T-helper 9 cell (primary cell): ENCODE data around the gene PGAP6.
A peak's percentile ranks its signal among the peaks of the same experiment; 100 is the strongest.

ENCODE experiments used
- DNase-seq: peaks from one replicate; pipeline ENCODE4 v3.0.0-alpha.2; 2020

Gene PGAP6

GRCh38 chr16:324451-325334 is 57.1 kb downstream of the PGAP6 start:
- DNase-seq, result peak; percentile 75

GRCh38 chr16:324201-324450 is 57.7 kb downstream of the PGAP6 start:
- DNase-seq, result no peak

- no peak for DNase-seq
These were observed 59.2 kb downstream of the PGAP6 start for GRCh38 chr16:322476-323143.

- DNase-seq, result no peak
These were observed 60.2 kb downstream of the PGAP6 start for GRCh38 chr16:321532-321931.
